HG02642 (cell line): ENCODE data around the gene SHROOM1.

Experiments used
- ATAC-seq: cut with Tn5 transposase; IDR thresholded peaks from one replicate; pipeline ENCODE4 v1.9.1; 2021; ENCODE audit warnings: mild to moderate bottlenecking; ENCODE audit not compliant: unreplicated experiment, poor library complexity

Gene SHROOM1

GRCh38 chr5:132780577-132780976 is 49.9 kb downstream of the SHROOM1 start:
- no peak for ATAC-seq

- ATAC-seq: no peak
Observed at GRCh38 chr5:132779961-132780360, 50.5 kb downstream of the SHROOM1 start.

DNA sequence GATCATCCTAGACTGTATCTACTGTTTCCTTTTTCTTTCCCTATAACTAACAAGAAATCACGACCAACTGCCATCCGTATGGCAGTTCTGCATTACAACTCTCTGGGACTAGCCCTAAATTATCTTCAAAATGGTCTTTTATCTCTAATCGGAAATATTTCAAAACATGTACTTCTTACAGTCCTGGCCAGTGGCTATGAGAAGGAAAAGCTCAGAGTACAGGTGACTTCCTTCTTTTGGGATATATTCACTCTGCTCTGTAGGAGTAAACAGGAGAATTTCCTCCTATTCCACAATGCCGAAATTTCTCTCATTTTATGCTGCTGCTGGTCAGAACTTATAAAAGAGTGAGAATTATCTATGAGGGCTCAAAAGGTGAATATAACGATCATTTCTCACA is 51.6 kb downstream of the SHROOM1 start:
- ATAC-seq: no peak

DNA sequence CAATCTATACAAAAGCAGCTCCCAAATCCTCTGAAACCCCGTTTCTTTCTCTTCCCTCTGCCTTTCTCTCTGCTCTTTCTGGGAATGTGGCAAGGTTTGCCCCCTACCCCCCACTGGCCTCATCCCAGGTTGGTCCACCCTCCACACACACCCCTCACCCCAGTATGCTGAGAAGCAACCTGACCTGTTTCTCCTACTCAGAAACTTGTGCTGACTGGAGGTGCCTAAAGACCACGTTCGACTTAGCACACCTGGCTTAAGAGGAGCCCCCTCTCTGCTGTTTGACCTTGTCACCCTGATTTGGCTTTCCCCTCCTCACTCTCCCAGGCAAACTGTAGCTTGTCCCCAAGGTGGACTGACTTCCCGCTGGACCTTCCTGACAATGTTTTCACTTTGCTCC is 52.3 kb downstream of the SHROOM1 start:
- ATAC-seq: no peak

GRCh38 chr5:132777209-132778069 is 53.0 kb downstream of the SHROOM1 start, which contains the start of gene SEPTIN8:
SEPTIN8 (minus strand) TSS chr5:132777239; CDS start chr5:132777137, 102 bp downstream.
- peak; percentile 70 for ATAC-seq

- ATAC-seq: no peak
Observed at GRCh38 chr5:132776938-132777208, 53.6 kb downstream of the SHROOM1 start.

GRCh38 chr5:132776131-132776937 is 54.1 kb downstream of the SHROOM1 start:
- peak; percentile 24 for ATAC-seq

DNA sequence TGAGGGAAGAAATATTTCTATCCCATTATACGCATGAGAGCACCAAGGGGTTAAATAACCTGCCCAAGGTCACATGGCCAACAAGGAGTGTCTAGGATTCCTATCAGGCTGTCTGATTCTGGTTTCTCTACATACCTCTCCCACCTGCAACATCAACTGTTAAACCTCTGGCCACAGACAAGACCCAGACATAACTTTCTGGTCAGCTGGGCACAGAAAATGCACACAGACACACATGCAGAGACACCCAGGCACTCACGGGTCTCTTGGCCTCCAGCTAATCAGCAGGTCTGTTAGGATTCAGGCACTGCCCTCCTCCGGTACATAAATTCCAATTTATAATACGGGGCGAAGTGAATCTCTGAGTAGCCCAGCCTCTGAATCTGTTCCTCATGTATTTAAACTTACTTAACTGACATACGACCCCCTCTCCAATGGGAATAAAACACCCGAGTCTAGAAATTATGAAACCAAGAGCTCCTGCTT is 54.9 kb downstream of the SHROOM1 start:
- no peak for ATAC-seq

GRCh38 chr5:132774896-132775295 is 55.6 kb downstream of the SHROOM1 start:
- no peak for ATAC-seq

GRCh38 chr5:132774406-132774805 is 56.0 kb downstream of the SHROOM1 start:
- ATAC-seq: no peak

GRCh38 chr5:132773601-132774355 is 56.7 kb downstream of the SHROOM1 start:
- ATAC-seq: no peak

DNA sequence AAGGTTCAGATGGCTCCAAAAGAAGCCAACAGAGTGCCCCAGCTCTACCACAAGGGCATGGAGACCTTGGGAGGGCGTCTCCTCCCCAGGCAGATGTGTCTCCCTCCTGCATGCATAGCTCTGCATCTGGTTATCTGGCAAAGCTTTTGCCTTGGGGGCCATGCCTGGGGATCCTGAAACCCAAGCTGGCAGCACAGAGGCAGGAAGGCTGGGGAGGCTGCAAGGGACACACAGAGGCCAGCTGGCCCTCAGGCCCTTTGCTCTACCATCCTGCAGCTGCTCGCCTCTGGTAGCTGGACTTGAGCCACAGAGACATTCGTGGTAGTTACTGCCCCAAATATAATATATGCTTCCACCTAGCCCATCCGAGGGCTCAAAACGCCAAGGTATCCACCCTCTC is 57.3 kb downstream of the SHROOM1 start:
- no peak for ATAC-seq

GRCh38 chr5:132772291-132773070 is 58.0 kb downstream of the SHROOM1 start:
- no peak for ATAC-seq
